HG02759 (cell line): ENCODE results near the gene FOS.
"Not testable (repeated sequence)": the region's sequence is repeated elsewhere in the genome, so short reads cannot be mapped to it uniquely, and the experiment has no call there.

ENCODE experiments used
- ATAC-seq: cut with Tn5 transposase; IDR thresholded peaks from one replicate; pipeline ENCODE4 v1.9.1; 2021; ENCODE audit warnings: mild to moderate bottlenecking, moderate library complexity; ENCODE audit not compliant: unreplicated experiment

FOS gene

DNA sequence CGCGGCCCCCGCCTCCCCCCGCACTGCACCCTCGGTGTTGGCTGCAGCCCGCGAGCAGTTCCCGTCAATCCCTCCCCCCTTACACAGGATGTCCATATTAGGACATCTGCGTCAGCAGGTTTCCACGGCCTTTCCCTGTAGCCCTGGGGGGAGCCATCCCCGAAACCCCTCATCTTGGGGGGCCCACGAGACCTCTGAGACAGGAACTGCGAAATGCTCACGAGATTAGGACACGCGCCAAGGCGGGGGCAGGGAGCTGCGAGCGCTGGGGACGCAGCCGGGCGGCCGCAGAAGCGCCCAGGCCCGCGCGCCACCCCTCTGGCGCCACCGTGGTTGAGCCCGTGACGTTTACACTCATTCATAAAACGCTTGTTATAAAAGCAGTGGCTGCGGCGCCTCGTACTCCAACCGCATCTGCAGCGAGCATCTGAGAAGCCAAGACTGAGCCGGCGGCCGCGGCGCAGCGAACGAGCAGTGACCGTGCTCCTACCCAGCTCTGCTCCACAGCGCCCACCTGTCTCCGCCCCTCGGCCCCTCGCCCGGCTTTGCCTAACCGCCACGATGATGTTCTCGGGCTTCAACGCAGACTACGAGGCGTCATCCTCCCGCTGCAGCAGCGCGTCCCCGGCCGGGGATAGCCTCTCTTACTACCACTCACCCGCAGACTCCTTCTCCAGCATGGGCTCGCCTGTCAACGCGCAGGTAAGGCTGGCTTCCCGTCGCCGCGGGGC, at the start of gene FOS:
TSS of gene FOS (plus strand) at position 407 of the 731 bp plus-strand sequence. CDS start at position 562, 155 bp downstream.
- peak; percentile 84 for ATAC-seq

GRCh38 chr14:75229661-75230139, 48.9 kb upstream of the FOS start:
- ATAC-seq = no peak

- peak; percentile 66 for ATAC-seq
These were observed 48.4 kb upstream of the FOS start for GRCh38 chr14:75230140-75230792.

GRCh38 chr14:75231320-75231719, 47.3 kb upstream of the FOS start:
- ATAC-seq = peak; percentile 48

DNA sequence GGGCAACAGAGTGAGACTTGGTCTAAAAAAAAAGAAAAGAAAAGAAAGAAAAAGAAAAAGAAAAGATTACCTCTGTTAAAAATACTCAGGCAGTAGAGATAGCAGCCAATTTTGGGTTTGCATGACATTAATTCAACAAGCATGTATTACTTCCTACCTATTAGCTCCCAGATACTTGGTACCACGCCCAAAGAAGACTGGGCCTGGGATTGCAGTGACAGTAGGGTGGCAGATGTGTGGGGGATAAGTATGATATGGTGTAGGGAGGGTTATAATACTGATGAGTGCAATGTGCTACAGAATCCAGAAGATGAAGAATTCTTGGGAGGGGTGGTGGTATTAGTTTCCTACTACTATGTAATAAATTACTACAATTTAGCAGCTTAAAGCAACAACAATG, 46.4 kb upstream of the FOS start:
- no peak for ATAC-seq

GRCh38 chr14:75232597-75232996, 46.0 kb upstream of the FOS start:
- no peak for ATAC-seq

GRCh38 chr14:75234173-75235115, 44.2 kb upstream of the FOS start:
- ATAC-seq = no peak

GRCh38 chr14:75235198-75235597, 43.4 kb upstream of the FOS start:
- ATAC-seq = not testable (repeated sequence)

DNA sequence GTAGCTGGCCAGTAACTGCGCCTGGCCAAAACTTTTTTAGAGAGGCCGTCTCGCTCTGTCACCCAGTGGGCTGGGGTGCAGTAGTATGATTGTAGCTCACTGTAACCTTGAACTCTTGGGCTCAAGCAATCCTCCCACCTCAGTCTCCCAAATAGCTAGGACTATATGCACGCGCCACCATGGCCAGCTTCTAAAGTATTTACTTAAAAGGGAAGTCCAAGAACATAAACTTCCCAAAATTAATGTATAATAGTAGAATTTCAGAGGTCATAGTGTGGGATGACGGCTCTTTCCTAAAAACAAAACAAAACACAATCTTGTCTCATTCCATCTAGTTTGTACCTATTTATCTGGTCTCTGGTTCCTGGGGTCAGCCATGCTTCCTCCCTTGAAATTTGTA, 42.2 kb upstream of the FOS start:
- no peak for ATAC-seq

GRCh38 chr14:75236901-75237419, 41.7 kb upstream of the FOS start:
- ATAC-seq = no peak

- ATAC-seq = no peak
These were observed 39.7 kb upstream of the FOS start for GRCh38 chr14:75238756-75239455.

- no peak for ATAC-seq
These were observed 37.8 kb upstream of the FOS start for GRCh38 chr14:75240781-75241180.

DNA sequence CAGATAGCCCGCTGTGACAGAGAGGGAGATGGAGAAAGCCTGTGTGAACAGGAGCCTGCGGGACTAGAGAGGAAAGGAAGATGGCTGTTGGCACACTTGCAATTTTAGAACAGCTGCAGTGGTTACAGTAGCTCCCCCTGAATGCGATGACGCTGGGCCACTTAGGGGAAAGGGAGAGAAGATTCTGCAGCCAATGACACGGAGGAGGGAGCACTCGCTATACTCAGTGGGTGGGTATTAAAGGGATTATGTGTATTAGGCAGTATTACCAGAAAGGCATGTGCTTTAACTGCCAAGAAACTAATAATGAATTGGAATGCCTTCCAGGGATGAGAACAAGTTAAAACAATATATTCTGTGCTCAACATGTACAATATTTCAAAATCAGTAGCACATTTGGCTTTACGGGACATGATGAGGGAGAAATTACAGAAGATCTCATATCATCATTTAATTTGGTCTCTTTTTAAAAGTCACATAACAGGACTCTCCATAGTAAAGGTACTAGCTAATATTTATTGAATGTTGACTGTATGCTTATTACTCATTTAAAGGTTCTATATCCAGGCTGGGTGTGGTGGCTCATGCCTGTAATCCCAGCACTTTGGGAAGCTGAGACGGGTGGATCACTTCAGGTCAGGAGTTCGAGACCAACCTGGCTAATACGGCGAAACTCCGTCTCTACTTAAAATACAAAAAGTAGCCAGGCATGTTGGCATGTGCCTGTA, 35.9 kb upstream of the FOS start:
- ATAC-seq = no peak

DNA sequence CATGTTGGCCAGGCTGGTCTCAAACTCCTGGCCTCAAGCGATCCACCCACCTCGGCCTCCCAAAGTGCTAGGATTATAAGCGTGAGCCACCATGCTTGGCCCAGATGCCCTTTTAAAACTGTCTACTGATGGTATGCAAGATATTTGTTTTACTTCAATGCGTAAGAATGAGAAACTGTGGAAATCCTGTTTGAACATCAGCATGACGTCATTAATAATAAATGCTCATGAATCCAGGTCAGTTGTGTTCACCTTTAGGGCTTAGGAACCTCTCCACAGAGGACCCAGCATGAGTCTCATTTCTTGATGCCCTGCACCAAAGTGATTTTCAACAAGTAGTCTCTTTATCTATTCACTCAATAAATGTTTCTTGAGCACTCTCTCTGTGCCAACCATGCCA, 34.5 kb upstream of the FOS start:
- ATAC-seq = no peak

GRCh38 chr14:75246546-75247285, 31.9 kb upstream of the FOS start:
- no peak for ATAC-seq

DNA sequence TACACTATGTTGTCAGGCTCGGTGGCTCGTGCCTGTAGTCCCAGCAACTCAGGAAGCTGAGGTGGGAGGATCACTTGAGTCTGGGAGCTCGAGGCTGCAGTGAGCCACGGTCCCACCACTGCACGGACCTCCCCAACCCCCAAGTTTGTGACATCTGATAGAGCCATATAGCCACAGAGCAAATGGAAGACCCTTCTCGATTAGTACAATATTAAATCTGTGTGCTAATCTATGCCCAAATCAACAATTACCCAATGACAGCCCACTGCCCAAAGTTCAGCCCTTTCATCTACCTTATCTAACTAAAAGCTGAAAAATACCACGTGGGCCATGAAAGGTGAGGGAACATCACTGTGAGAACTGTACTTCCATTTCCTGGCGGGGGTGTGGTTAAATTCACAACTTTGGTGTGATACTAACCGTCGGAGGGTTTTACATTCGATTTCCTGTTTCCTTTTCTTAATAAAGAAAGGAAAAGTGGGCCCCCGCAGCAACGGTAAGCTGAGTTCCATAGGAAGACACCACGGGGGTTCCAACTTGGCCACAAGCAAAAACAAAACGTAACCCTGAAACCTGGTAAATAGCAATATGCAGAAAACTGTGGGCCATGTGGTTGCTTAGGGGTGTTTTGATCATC, 31.2 kb upstream of the FOS start:
- no peak for ATAC-seq

GRCh38 chr14:75247939-75248338, 30.7 kb upstream of the FOS start:
- no peak for ATAC-seq

DNA sequence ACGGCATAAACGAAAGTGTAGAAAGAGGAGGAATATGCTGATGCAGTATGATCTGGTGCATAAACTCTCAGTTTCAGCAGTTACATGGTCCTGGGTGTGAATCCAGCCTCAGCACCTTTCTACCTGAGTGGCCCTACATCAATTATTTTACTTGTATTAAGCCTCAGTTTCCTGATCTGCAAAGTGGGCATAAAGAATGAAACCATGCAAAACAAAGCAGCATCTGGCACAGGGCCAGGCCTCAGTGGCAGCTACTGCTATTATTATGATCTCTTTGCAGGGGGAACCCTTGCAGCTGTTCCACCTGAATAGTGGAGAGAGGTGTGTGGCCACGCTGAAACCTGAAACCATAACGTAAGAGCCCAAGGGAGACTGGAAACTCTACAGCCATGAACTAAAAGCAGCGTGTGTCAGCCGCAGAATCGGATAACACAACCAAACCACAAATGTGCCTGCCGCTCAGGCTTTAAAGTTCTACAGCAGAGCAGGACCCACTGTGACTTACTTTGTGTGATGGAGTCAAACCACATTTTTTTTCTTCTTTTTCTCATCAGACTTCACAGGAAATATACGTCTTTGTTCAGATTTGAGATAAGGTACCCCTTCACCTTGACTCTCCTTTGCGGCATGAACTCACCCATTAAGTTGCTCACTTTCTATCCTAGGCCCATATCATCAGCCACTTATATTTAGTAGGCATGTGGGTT, 29.2 kb upstream of the FOS start:
- ATAC-seq = peak; percentile 84
